GM04504 (cell line): ENCODE results near the gene SNX27.
"Not testable (repeated sequence)": the region's sequence is repeated elsewhere in the genome, so short reads cannot be mapped to it uniquely, and the experiment has no call there.

Source experiments
- DNase-seq: peaks from one replicate; pipeline ENCODE4 v3.0.0-alpha.2; 2012; ENCODE audit warnings: low read depth

The SNX27 gene

GRCh38 chr1:151604291-151604690 is 7.6 kb upstream of the SNX27 start:
- DNase-seq: no peak

DNA sequence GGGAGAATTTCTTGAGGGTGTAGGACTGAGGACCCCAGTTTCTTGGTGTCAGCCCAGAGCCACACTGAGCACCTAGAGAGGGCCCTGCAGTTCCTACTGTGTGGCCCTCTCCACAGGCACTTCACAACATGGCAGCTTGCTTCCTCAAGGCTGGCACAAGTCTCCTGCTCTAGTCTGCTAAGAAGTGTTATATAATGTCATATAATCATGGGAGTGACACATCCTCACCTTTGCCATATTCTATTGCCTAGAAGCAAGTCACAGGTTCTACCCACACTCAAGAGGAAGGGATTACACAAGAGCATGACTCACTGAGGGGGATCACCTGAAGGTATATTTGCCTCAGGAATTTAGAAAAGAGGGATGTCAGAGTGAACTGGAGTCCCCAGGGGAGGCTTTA is 5.5 kb upstream of the SNX27 start:
- DNase-seq: no peak

DNA sequence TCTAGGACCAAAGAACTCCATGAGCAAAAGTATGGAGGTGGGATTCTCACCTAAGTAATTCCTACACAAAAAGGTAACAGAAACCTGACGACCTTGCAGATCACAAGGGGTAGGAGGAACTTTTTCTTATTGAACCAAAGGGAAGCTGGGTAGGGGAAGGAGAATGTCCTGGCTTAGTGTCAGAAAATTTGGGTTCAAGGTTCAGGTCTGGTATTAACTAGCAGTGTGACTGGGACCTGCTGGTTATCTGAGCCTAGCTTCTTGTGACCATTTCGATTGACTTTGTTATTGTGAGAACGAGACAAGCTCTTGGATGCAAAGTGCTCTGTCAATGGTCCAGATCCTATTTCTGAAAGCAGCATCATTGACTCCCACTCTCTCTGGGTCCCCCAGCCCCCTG is 5.0 kb upstream of the SNX27 start:
- DNase-seq: no peak

GRCh38 chr1:151610142-151610541 is 1.7 kb upstream of the SNX27 start:
- DNase-seq: no peak

GRCh38 chr1:151611288-151611790 is 511 bp upstream of the SNX27 start:
- no peak for DNase-seq

DNA sequence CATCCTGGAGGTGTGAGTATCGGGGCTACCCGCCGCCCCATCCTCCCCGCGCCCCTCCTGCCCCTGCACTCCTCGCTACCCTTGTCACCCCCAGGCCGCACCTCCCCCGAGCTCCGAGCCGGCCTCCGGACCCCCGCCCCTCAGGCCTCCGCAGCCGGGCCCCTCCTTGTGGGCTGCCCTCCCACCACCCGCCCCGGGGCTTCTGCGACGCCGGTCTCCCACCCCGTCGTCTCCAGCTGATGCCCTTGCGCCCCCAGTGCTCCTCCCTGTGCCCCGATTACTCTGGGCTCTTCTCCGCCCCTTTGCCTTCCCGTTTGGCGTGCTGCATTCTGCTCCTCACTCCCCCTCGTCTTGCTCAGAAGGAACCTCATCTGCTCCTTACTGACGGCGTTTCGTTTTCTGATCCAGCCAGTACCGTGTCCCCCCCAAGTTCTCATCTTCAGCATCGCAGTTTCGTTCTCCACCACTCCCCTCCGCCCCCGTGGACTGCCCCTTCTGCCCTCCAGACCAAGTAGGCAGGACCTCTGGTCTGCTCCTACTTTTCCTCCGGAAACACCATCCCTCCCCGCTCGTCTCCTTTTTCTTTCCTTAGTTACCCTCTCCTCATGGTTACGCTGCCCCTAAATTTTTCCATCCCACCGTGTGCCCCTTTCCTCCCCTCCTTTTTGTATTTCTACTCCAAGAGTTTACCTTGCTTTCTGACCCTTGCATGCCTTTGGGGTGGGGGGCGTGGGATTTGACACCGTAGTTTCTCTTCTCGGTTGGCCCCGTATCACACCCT is 841 bp downstream of the SNX27 start:
- DNase-seq: no peak

DNA sequence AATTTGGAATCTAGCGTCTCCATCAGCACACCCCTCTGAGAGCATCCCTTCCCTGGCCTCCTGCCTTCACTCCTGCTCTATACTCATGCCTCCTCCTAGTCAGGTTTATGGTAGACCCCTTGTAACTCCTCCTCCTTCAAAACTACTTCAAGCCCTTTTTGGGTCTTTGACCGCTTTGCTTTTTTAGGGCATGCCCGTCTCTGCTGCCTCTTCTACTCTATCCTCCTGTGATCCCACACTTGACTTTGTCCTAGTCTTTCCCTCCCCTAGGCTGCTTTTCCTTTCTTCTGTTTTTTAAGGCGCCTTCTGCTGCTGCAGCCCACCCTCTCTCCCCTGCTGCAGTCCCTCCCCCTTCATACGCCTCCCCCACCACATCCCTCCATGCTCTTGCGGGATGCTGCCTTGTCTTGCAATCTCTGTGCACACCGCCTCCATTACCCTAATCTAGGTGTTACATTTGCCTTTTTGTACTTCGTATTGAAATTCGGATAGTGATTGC is 1.5 kb downstream of the SNX27 start:
- DNase-seq: no peak

DNA sequence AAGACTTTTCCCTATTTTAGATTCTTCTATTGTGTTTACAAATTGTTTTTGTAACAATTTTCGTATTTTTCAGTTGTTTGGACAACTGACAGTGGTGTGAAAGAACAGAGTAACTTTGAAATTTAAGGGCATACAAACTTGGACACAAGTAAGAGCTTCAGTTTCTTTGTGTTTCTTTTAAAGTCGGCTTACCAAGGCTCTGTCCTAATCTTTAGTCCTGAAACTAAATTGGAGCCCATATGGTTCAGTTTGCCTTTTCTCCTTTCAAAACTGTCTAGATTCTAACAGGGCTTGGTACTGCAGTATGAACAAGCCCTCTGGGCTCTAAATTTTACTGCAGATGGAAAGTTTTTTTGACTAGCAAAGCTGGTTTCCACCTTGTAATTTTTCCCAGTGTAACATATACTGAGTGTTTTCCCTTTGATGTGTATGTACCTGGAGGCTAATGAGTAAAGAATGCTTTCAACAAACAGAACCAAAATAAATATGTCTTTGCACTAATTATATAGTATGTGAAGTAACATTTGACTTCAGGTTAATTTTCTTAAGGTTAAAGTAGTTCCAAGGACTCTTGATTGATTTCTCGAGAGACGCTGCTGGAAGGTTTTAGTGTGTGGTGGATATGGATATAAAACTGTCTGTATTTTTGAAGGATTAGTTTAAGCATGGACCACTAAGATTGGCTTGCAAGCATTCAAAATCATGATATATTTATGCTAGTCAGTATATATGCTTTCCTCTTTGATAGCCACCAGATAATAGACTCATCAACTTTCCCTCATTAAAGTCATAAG is 4.1 kb downstream of the SNX27 start:
- DNase-seq: no peak

- no peak for DNase-seq
Observed at GRCh38 chr1:151616505-151616849, 4.6 kb downstream of the SNX27 start.

DNA sequence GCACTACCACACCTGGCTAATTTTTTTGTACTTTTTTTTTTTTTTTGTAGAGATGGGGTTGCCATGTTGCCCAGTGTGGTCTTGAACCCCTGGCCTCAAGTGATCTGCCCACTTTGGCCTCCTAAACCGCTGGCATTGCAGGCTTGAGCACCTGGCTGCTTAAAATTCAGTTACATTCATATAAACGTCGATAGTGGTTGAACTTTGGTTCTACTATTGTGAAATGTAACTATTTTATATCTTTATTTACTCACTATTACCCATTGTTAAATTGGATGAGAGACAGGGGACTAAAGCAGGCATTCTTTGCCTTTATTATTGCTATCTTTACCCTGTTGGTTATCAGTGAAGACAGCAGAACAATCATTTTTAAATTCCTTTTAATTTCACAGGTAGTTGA is 6.2 kb downstream of the SNX27 start:
- no peak for DNase-seq

DNA sequence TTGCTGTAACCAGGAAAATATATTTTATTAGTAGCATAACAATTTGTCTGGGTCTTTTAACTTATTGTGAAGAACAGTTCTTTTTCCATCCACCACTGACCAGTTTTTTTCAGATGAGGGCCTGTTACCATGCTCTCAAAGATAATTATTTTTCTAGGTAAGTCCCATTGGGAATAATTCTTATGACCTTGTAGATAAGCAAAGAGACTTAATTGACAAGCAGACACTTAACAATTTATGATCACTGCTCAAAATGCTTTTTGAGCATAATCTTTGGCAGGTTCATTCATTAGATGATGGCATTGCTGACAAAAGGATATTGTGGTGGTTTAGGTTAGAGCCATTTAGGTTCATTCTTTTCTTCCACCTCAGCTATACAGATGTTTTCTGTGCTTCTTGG is 6.6 kb downstream of the SNX27 start:
- no peak for DNase-seq

GRCh38 chr1:151618996-151619395 is 7.1 kb downstream of the SNX27 start:
- DNase-seq: not testable (repeated sequence)

DNA sequence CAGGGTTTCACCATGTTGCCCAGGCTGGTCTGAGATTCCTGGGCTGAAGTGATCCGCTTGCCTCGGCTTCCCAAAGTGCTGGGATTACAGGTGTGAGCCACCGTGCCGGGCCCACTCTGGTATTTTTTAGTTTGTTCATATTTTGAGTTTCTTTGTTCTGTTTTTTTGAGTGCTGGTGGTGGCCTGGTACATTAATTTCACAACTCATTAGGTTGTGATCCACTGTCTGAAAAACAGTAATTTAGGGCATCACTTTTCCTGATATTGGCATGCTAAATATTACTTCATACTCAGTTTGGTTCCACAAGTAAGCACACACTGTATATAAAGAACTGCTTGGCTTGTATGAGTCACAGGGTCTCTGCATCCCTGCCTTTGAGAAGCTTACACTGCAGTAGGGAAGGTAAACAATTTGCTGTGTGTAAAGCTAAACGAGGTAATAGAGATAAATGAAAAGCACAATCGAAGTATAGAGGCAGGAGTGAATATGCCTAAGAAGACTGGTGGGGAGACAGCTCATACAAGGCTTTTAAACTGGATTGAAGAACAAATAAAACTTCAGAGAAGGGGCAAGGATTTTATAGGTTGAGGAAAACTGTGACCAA is 7.7 kb downstream of the SNX27 start:
- no peak for DNase-seq

GRCh38 chr1:151620286-151620685 is 8.4 kb downstream of the SNX27 start:
- no peak for DNase-seq

- no peak for DNase-seq
Observed at GRCh38 chr1:151621351-151621750, 9.5 kb downstream of the SNX27 start.

DNA sequence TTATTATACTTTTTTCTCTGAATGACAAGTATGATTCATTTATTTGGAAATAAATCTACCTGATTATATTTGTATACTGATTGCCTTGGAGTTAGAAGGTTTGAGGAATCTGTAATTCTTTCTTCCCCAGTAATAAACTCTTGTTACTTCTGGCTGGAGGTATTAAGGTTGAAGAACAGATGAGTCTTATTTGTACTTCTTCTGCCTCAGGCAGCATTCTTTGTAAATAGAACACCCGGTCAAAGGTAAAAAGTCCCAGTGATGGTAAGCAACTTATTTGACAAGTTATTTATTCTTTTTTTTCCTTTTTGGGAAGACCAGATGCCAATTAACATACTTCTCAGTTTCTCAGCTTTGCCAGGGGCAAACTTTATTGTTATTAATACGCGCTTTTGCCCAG is 12.9 kb downstream of the SNX27 start:
- no peak for DNase-seq

DNA sequence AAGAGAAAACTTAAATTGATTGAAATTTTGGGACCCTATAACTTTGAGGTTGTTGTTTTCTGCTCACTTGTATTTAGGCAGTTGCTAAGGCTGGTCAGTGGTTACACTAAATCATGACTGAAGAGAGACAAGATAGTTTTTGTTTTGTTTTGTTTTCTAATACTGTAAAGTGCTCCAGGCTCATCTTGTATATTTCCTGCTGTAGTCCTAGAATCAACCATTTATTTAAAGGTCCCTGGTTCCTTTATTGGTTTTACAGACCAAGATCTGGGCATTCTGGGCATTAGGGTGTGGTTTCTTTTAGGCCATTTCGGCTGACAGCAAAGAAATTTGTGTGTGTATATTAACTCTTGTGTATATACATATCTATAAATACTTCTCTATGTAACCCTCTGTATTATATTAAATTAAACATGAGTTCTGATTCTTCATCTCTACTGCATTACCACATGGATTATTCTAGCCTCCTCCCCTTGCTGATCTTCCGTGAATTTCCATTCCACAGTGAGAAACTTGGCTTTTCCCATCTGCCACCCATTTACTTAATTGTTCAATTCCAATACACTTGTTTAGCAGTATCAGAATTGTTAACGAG is 15.0 kb downstream of the SNX27 start:
- no peak for DNase-seq

DNA sequence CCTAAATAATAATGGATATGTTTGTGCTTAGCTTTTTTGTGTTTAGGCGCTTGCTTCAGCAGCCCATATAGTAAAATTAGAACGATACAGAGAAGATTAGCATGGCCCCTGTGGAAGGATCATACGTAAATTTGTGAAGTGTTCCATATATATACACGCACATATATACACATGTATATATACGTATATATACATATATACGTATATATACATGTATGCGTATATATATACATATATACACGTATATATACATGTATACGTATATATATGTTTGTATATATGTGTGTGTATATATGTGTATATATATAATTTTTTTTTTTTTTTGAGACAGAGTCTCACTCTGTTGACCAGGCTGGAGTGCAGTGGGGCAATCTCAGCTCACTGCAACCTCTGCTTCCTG is 17.4 kb downstream of the SNX27 start:
- no peak for DNase-seq

GRCh38 chr1:151635479-151636072 is 23.7 kb downstream of the SNX27 start:
- DNase-seq: no peak

GRCh38 chr1:151638074-151638775 is 26.4 kb downstream of the SNX27 start:
- no peak for DNase-seq

GRCh38 chr1:151638812-151639211 is 27.0 kb downstream of the SNX27 start:
- DNase-seq: no peak
